Choroid plexus epithelial cell (primary cell): ENCODE results near the gene BSPRY.
"Not testable (repeated sequence)": the region's sequence is repeated elsewhere in the genome, so short reads cannot be mapped to it uniquely, and the experiment has no call there.

Source experiments
- DNase-seq: peaks from one replicate; pipeline ENCODE4 v3.0.0-alpha.2; 2010; ENCODE audit warnings: low read depth
- H3K4me3 ChIP-seq: 2 replicates; pipeline ENCODE4 v1.5.1; 2011; ENCODE audit warnings: low read depth, mild to moderate bottlenecking, control low read depth, low read length, moderate library complexity
- CTCF ChIP-seq: conservative IDR thresholded peaks from 2 replicates; pipeline ENCODE4 v1.5.1; 2011; ENCODE audit warnings: low read depth, mild to moderate bottlenecking, control low read depth, inconsistent platforms, low read length, moderate library complexity

Gene BSPRY

DNA sequence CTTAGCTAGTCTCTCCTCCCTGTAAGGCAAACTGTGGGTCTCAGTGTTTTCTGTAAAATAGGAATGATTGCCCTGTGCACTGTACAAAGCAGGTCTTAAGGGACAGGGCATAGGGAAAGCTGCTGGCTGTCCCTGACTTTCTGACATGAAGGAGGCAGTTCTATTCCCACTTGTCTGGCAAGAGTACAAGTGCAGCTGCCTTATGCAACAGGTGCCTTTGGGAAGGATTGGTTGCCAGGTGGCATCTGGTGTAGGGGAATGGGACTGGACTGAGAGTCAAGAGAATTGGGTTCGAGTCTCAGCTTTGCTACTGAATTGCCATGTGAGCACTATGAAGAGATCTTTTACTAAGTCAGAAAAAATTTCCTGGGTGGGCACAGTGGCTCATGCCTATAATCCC, 10.0 kb downstream of the BSPRY start:
- TF ChIP-seq CTCF = no peak
- H3K4me3 ChIP-seq = no peak overlapping the region
- no peak for DNase-seq

DNA sequence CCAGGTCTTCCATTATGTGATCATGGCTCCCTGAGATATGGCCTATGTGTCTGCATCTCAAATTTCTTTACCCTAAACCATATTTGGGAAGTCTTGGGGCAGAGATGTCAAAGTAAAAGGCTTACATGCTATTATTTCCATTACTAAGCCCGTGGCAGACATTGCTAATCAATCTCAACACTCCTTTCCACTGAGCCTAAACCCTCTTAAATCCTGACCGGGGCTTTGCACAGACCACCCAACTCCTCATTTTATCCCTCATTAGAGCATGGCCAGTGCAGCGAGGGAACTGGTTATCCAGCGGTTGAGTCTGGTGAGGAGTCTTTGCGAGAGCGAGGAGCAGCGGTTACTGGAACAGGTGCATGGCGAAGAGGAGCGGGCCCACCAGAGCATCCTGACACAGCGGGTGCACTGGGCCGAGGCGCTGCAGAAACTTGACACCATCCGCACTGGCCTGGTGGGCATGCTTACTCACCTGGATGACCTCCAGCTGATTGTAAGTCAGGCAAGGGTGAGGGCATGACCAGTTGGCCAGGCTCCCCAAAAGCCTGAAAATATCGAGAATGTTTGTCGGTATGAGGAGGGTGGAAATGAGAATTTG, 11.0 kb downstream of the BSPRY start:
- TF ChIP-seq CTCF = no peak
- no peak overlapping the region for H3K4me3 ChIP-seq
- no peak for DNase-seq

- H3K4me3 ChIP-seq = no peak overlapping the region
- TF ChIP-seq CTCF = no peak
- DNase-seq = peak; percentile 45
Measured at GRCh38 chr9:113361304-113362018, 12.1 kb downstream of the BSPRY start.

DNA sequence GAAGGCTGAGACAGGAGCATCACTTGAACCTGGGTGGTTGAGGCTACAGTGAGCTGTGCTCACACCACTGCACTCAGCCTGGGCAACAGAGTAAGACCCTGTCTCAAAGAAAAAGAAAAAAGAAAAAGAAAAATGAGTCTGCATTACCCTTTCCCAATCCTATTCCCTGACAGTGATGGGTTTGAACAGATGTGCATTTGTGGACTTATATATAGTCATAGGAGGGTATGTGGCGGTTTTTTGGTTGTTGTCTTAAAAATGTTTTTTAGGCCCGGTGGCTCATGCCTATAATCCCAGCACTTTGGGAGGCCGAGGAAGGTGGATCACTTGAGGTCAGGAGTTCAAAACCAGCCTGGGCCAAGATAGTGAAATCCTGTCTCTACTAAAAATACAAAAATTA, 14.0 kb downstream of the BSPRY start:
- no peak overlapping the region for H3K4me3 ChIP-seq
- DNase-seq = no peak
- no peak for TF ChIP-seq CTCF

- no peak for TF ChIP-seq CTCF
- DNase-seq = no peak
- no peak overlapping the region for H3K4me3 ChIP-seq
Measured at GRCh38 chr9:113364951-113365350, 15.6 kb downstream of the BSPRY start.

DNA sequence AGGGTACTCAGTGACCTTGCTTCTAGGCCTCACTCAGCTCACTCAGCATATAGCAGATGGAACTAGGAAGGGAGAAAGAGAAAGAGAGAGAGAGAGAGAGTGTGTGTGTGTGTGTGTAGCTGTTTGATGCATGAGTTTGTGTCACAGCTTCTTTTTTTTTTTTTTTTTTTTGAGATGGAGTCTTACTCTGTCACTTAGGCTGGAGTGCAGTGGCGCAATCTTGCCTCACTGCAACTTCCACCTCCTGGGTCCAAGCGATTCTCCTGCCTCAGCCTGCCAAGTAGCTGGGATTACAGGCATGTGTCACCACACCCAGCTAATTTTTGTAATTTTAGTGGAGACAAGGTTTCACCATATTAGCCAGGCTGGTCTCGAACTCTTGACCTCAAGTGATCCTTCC, 16.3 kb downstream of the BSPRY start:
- H3K4me3 ChIP-seq, DNase-seq: not testable (repeated sequence)

GRCh38 chr9:113368348-113368981, 19.1 kb downstream of the BSPRY start:
- H3K4me3 ChIP-seq = no peak overlapping the region
- TF ChIP-seq CTCF = no peak
- DNase-seq = no peak
